Activated CD4-positive, alpha-beta T cell treated with anti-CD3 and anti-CD28 coated beads, Interleukin-2, amount 50 U/mL, for 4 hours (primary cell): ENCODE measurements around the gene MRAS.
"Not testable (repeated sequence)": the region's sequence is repeated elsewhere in the genome, so short reads cannot be mapped to it uniquely, and the experiment has no call there.

Experiments used
- DNase-seq, 2 experiments: peaks; one replicate each; pipeline ENCODE4 v3.0.0-alpha.2; 2020

MRAS gene

GRCh38 chr3:138450704-138451424 lies 102.5 kb downstream of the MRAS start:
- DNase-seq, result no peak

- DNase-seq, result no peak
Measured at GRCh38 chr3:138451595-138452162, 103.3 kb downstream of the MRAS start.

- DNase-seq, result no peak
Measured at GRCh38 chr3:138452436-138452835, 104.1 kb downstream of the MRAS start.

- not testable (repeated sequence) for DNase-seq
Measured at GRCh38 chr3:138453940-138454339, 105.6 kb downstream of the MRAS start.
